HAP-1 (cell line): ENCODE results near the gene CYGB.

Experiments used
- DNase-seq, 2 experiments: peaks; one replicate each; pipeline ENCODE4 v3.0.0-alpha.2; 2016 to 2020; ENCODE audit warnings: low spot score in 2 of 2
- H3K27me3 ChIP-seq: fragments of 250-450 bp; sonication (Bioruptor Pico); 2 replicates; pipeline ENCODE4 v1.5.1; 2020; ENCODE audit warnings: low read depth, mild to moderate bottlenecking, moderate library complexity
- H3K36me3 ChIP-seq: fragments of 250-450 bp; sonication (Bioruptor Pico); replicated peaks from 2 replicates; pipeline ENCODE4 v1.5.1; 2020; ENCODE audit warnings: mild to moderate bottlenecking
- H3K4me1 ChIP-seq: fragments of 250-450 bp; sonication (Bioruptor Pico); 2 replicates; pipeline ENCODE4 v1.5.1; 2020; ENCODE audit warnings: mild to moderate bottlenecking
- H3K4me3 ChIP-seq: fragments of 250-450 bp; sonication (Bioruptor Pico); 2 replicates; pipeline ENCODE4 v1.5.1; 2020; ENCODE audit warnings: mild to moderate bottlenecking, moderate library complexity
- H3K9me3 ChIP-seq: fragments of 250-450 bp; sonication (Bioruptor Pico); 2 replicates; pipeline ENCODE4 v1.5.1; 2020; ENCODE audit warnings: mild to moderate bottlenecking, moderate library complexity
- in situ Hi-C: fragments of 300-500 bp; cut with MboI; formaldehyde crosslinking; loops from 3 replicates; pipeline ENCODE4 v1.14.3; 2020; ENCODE audit warnings: low sequenced_read_pairs, inconsistent platforms, mixed read lengths

The CYGB gene

GRCh38 chr17:76542984-76543383 lies 5.5 kb upstream of the CYGB start:
- in situ Hi-C loops = no loop called here
- Histone ChIP-seq H3K4me1 (peaks cover 5% of the 10 kb centered on the region), H3K36me3 (no peaks in the 10 kb centered on the region; the same call in 1 of the 2 replicates), H3K9me3 (no peaks in the 10 kb centered on the region), H3K4me3 (no peak overlapping the region), H3K27me3 (no peaks in the 10 kb centered on the region)
- no peak for DNase-seq

GRCh38 chr17:76542566-76542971 lies 5.1 kb upstream of the CYGB start:
- H3K36me3 ChIP-seq = no peaks in the 10 kb centered on the region; the same call in 1 of the 2 replicates
- no peak for DNase-seq
- no peaks in the 10 kb centered on the region for H3K27me3 ChIP-seq
- no peaks in the 10 kb centered on the region for H3K9me3 ChIP-seq
- peaks cover 5% of the 10 kb centered on the region for H3K4me1 ChIP-seq
- in situ Hi-C loops = no loop called here
- no peak overlapping the region for H3K4me3 ChIP-seq

- DNase-seq = no peak
- no peak overlapping the region for H3K4me3 ChIP-seq
- in situ Hi-C loops = no loop called here
- H3K36me3 ChIP-seq = no peaks in the 10 kb centered on the region; the same call in 1 of the 2 replicates
- H3K4me1 ChIP-seq = peaks cover 5% of the 10 kb centered on the region
- H3K27me3 ChIP-seq = no peaks in the 10 kb centered on the region
- no peaks in the 10 kb centered on the region for H3K9me3 ChIP-seq
Observed at GRCh38 chr17:76541739-76542454, 4.4 kb upstream of the CYGB start.

- peak; percentile 94 to 96 for DNase-seq
- no peaks in the 10 kb centered on the region for H3K9me3 ChIP-seq
- no peaks in the 10 kb centered on the region for H3K36me3 ChIP-seq
- H3K27me3 ChIP-seq = no peaks in the 10 kb centered on the region
- peaks cover 5% of the 10 kb centered on the region for H3K4me1 ChIP-seq
- in situ Hi-C loops = no loop called here
- peak overlapping the region; percentile 7; the same call in 1 of the 2 replicates for H3K4me3 ChIP-seq
Observed at GRCh38 chr17:76540381-76541300, 3.1 kb upstream of the CYGB start.

- in situ Hi-C loops = no loop called here
- peak within 1 kb of the TSS; percentile 7; the same call in 1 of the 2 replicates for H3K4me3 ChIP-seq
- no peaks in the 10 kb centered on the region for H3K27me3 ChIP-seq
Observed at GRCh38 chr17:76539631-76540271, 2.2 kb upstream of the CYGB start, which contains the start of gene PRCD. TSS of gene PRCD (plus strand) at chr17:76540044. CDS start at chr17:76540142, 98 bp downstream.

GRCh38 chr17:76538941-76539570 lies 1.5 kb upstream of the CYGB start:
- Histone ChIP-seq H3K27me3 (no peaks in the 10 kb centered on the region), H3K4me3 (no peak overlapping the region), H3K9me3 (no peaks in the 10 kb centered on the region), H3K4me1 (peaks cover 5% of the 10 kb centered on the region), H3K36me3 (no peaks in the 10 kb centered on the region)
- no peak for DNase-seq
- in situ Hi-C loops = no loop called here

More at GRCh38 chr17:76539631-76540271, 2.2 kb upstream of the CYGB start, which contains the start of gene PRCD:
- H3K9me3 ChIP-seq = no peaks in the 10 kb centered on the region
- no peaks in the 10 kb centered on the region for H3K36me3 ChIP-seq
- DNase-seq = no peak
- H3K4me1 ChIP-seq = peaks cover 5% of the 10 kb centered on the region

- Histone ChIP-seq H3K4me1 (peaks cover 5% of the 10 kb centered on the region), H3K9me3 (no peaks in the 10 kb centered on the region), H3K4me3 (no peak overlapping the region), H3K27me3 (no peaks in the 10 kb centered on the region), H3K36me3 (no peaks in the 10 kb centered on the region)
- no peak for DNase-seq
- in situ Hi-C loops = no loop called here
Observed at GRCh38 chr17:76538281-76538931, 897 bp upstream of the CYGB start.

GRCh38 chr17:76537288-76537577 lies 276 bp downstream of the CYGB start:
- Histone ChIP-seq H3K27me3 (no peaks in the 10 kb centered on the region), H3K4me3 (no peak overlapping the region), H3K4me1 (peaks cover 5% of the 10 kb centered on the region), H3K9me3 (no peaks in the 10 kb centered on the region), H3K36me3 (no peaks in the 10 kb centered on the region)
- in situ Hi-C loops = no loop called here
- no peak for DNase-seq

GRCh38 chr17:76536511-76537287 lies 810 bp downstream of the CYGB start:
- Histone ChIP-seq H3K27me3 (no peaks in the 10 kb centered on the region), H3K9me3 (no peaks in the 10 kb centered on the region), H3K4me1 (peaks cover 5% of the 10 kb centered on the region), H3K4me3 (no peak overlapping the region), H3K36me3 (no peaks in the 10 kb centered on the region)
- no peak for DNase-seq
- in situ Hi-C loops = no loop called here

- H3K4me1 ChIP-seq = peaks cover 5% of the 10 kb centered on the region
- H3K36me3 ChIP-seq = no peaks in the 10 kb centered on the region
- no peak for DNase-seq
- in situ Hi-C loops = no loop called here
- no peaks in the 10 kb centered on the region for H3K27me3 ChIP-seq
- no peak overlapping the region for H3K4me3 ChIP-seq
- no peaks in the 10 kb centered on the region for H3K9me3 ChIP-seq
Observed at GRCh38 chr17:76535788-76536510, 1.6 kb downstream of the CYGB start.

GRCh38 chr17:76534831-76535732 lies 2.4 kb downstream of the CYGB start:
- no peaks in the 10 kb centered on the region for H3K36me3 ChIP-seq
- H3K4me3 ChIP-seq = no peak overlapping the region
- no peaks in the 10 kb centered on the region for H3K4me1 ChIP-seq
- no peaks in the 10 kb centered on the region for H3K9me3 ChIP-seq
- DNase-seq = no peak
- in situ Hi-C loops = no loop called here
- H3K27me3 ChIP-seq = no peaks in the 10 kb centered on the region
